SU-DHL-6 (cell line): ENCODE results near the gene OPN3.

Source experiments
- H2AFZ ChIP-seq: fragments of 200-600 bp; sonication (generic); 2 replicates; pipeline ENCODE4 v1.6.1; 2014; ENCODE audit warnings: low read depth, mild to moderate bottlenecking, moderate library complexity, mixed read lengths, antibody characterized with exemption, low read length; ENCODE audit not compliant: severe bottlenecking
- H3F3A ChIP-seq: fragments of 200-600 bp; shearing (Covaris generic); 2 replicates; pipeline ENCODE4 v1.6.0; 2016; ENCODE audit warnings: antibody characterized with exemption, mild to moderate bottlenecking; ENCODE audit not compliant: insufficient read depth
- H3K27ac ChIP-seq: fragments of 200-600 bp; sonication (generic); 2 replicates; pipeline ENCODE4 v1.5.1; 2016; ENCODE audit warnings: low read depth, mild to moderate bottlenecking, low read length, moderate library complexity, mixed read lengths
- H3K27me3 ChIP-seq: fragments of 200-600 bp; sonication (generic), shearing (Covaris generic); 2 replicates; pipeline ENCODE4 v1.6.0; 2014; ENCODE audit warnings: mild to moderate bottlenecking, low read length
- H3K36me3 ChIP-seq: fragments of 200-600 bp; sonication (generic); 2 replicates; pipeline ENCODE4 v1.6.1; 2014; ENCODE audit warnings: mild to moderate bottlenecking, low read length, mixed read lengths
- H3K4me2 ChIP-seq: fragments of 300-600, 200-600 bp; shearing (Covaris generic), sonication (generic); 2 replicates; pipeline ENCODE4 v1.6.0; 2014; ENCODE audit warnings: low read length, low read depth, mild to moderate bottlenecking; ENCODE audit not compliant: poor library complexity, severe bottlenecking
- H3K4me3 ChIP-seq: fragments of 200-600 bp; sonication (generic); 2 replicates; pipeline ENCODE4 v1.5.1; 2014; ENCODE audit warnings: antibody characterized with exemption, low read length, mild to moderate bottlenecking, mixed read lengths; ENCODE audit not compliant: insufficient read depth, poor library complexity, severe bottlenecking
- H3K79me2 ChIP-seq: fragments of 200-600 bp; sonication (generic); 2 replicates; pipeline ENCODE4 v1.6.1; 2014; ENCODE audit warnings: mild to moderate bottlenecking, low read length, moderate library complexity; ENCODE audit not compliant: insufficient read depth
- H3K9ac ChIP-seq: fragments of 200-600 bp; sonication (generic); 2 replicates; pipeline ENCODE4 v1.7.0; 2014; ENCODE audit warnings: mild to moderate bottlenecking, low read length
- H3K9me2 ChIP-seq: fragments of 200-600 bp; sonication (generic); replicated peaks from 2 replicates; pipeline ENCODE4 v1.6.1; 2014; ENCODE audit warnings: low read length; ENCODE audit not compliant: insufficient read depth
- H3K9me3 ChIP-seq: fragments of 200-600 bp; sonication (generic); 2 replicates; pipeline ENCODE4 v1.6.1; 2014; ENCODE audit warnings: low read length, mixed read lengths; ENCODE audit not compliant: insufficient read depth
- H4K20me1 ChIP-seq: fragments of 200-600 bp; sonication (generic); 2 replicates; pipeline ENCODE4 v1.6.1; 2014; ENCODE audit warnings: low read depth, mild to moderate bottlenecking, antibody characterized with exemption, low read length, moderate library complexity, mixed read lengths
- CTCF ChIP-seq: fragments of 200-600 bp; sonication (generic); IDR thresholded peaks from one replicate; pipeline ENCODE4 v1.5.1; 2017; ENCODE audit warnings: antibody characterized with exemption, mild to moderate bottlenecking, low read length, moderate library complexity; ENCODE audit not compliant: insufficient read depth, poor library complexity, severe bottlenecking
- EZH2phosphoT487 ChIP-seq: fragments of 200-600 bp; sonication (generic), shearing (Covaris generic); conservative IDR thresholded peaks from 2 replicates; pipeline ENCODE4 v1.6.1; 2018; ENCODE audit warnings: mild to moderate bottlenecking, antibody characterized with exemption, low read length, moderate library complexity, mixed read lengths

The OPN3 gene

DNA sequence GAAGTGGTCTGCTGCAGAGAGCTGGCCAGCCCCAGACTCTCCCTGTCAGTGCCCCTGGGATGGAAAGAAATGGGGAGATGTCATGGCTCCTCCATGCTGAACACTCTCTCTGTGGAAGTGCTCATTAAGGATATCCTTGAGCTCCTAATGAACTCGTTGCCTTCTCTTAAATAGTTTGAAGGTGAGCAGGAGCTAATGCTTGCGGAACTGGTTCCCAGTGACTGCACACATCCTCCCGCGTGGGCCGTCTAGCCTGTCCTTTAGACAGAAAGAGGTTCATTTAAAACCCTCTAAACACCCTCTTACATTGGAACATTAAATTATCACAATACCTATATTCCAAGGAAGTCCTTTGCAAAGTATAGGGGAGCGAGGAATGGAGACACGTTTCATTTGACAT is 6.0 kb upstream of the OPN3 start:
- H3K4me3 ChIP-seq, result no peak overlapping the region
- H3K79me2 ChIP-seq, result no peaks in the 10 kb centered on the region
- H3K4me2 ChIP-seq, result no peak overlapping the region
- H3K27ac ChIP-seq, result no peak overlapping the region
- H3F3A ChIP-seq, result no peaks in the 10 kb centered on the region
- no peaks in the 10 kb centered on the region for H4K20me1 ChIP-seq
- TF ChIP-seq CTCF, result no peak
- no peak for TF ChIP-seq EZH2phosphoT487
- no peaks in the 10 kb centered on the region for H3K9me3 ChIP-seq
- no peaks in the 10 kb centered on the region for H3K36me3 ChIP-seq
- H3K27me3 ChIP-seq, result no peaks in the 10 kb centered on the region
- no peaks in the 10 kb centered on the region for H3K9me2 ChIP-seq
- H2AFZ ChIP-seq, result no peak overlapping the region
- H3K9ac ChIP-seq, result no peak overlapping the region

DNA sequence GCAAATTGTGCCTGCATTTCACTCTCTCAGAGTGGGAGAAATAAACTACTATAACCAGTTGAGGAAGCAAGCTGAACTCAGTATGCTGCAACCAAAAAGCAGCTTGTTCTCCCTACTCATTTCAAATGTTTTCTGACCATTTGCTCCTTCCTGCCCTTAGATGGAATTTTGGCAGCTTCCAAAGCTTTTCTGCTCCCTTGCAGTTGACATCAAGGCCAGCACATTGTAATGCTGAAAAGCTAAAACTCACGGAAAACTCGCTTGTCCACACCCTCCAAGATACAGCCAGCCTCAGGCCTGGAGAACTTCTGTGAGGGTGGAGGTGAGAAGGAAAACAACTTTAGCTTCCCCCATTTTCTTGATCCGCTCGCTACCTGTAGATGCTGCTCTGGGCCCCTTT is 5.0 kb upstream of the OPN3 start:
- Histone ChIP-seq H3F3A (peaks cover 6% of the 10 kb centered on the region; the same call in 1 of the 2 replicates), H3K79me2 (no peaks in the 10 kb centered on the region), H3K27me3 (no peaks in the 10 kb centered on the region), H2AFZ (no peak overlapping the region), H3K9me3 (no peaks in the 10 kb centered on the region), H3K4me2 (no peak overlapping the region), H3K27ac (no peak overlapping the region), H3K4me3 (no peak overlapping the region), H4K20me1 (no peaks in the 10 kb centered on the region), H3K36me3 (no peaks in the 10 kb centered on the region), H3K9me2 (no peaks in the 10 kb centered on the region), H3K9ac (no peak overlapping the region)
- TF ChIP-seq CTCF (no peak), EZH2phosphoT487 (no peak)

- H3K4me2 ChIP-seq, result no peak overlapping the region
- H2AFZ ChIP-seq, result no peak overlapping the region
- no peaks in the 10 kb centered on the region for H4K20me1 ChIP-seq
- H3K79me2 ChIP-seq, result no peaks in the 10 kb centered on the region
- H3K9ac ChIP-seq, result no peak overlapping the region
- H3K9me3 ChIP-seq, result no peaks in the 10 kb centered on the region
- H3K36me3 ChIP-seq, result no peaks in the 10 kb centered on the region
- TF ChIP-seq CTCF (no peak), EZH2phosphoT487 (no peak)
- H3K9me2 ChIP-seq, result no peaks in the 10 kb centered on the region
- peaks cover 6% of the 10 kb centered on the region; the same call in 1 of the 2 replicates for H3F3A ChIP-seq
- no peak overlapping the region for H3K27ac ChIP-seq
- no peak overlapping the region for H3K4me3 ChIP-seq
- H3K27me3 ChIP-seq, result no peaks in the 10 kb centered on the region
Measured at GRCh38 chr1:241644259-241644658, 4.1 kb upstream of the OPN3 start.
